Keratinocyte (primary cell): ENCODE results near the gene POLD2. TPM values are rescaled to one million over a fixed set of nuclear protein-coding genes. Genes with fewer than 3 reads are reported as not detected.

Experiments
- DNase-seq: peaks from one replicate; pipeline ENCODE4 v3.0.0-alpha.2; 2011; ENCODE audit warnings: low read depth, missing footprints, low spot score
- FAIRE-seq: peaks from 2 replicates; lab custom pipeline; 2011; peaks lifted over from hg19 to GRCh38; lab: Jason Lieb, UNC
- H2AFZ ChIP-seq: 2 replicates; pipeline ENCODE4 v1.6.0; 2012; ENCODE audit warnings: low read length, control low read depth, inconsistent platforms; ENCODE audit not compliant: control insufficient read depth
- H3K27ac ChIP-seq: 2 replicates; pipeline ENCODE4 v1.5.1; 2011; ENCODE audit warnings: low read length; ENCODE audit not compliant: control insufficient read depth, insufficient read depth
- H3K27me3 ChIP-seq: 3 replicates; pipeline ENCODE4 v1.6.0; 2011; ENCODE audit warnings: low read length; ENCODE audit not compliant: control insufficient read depth, insufficient read depth; ENCODE audit errors: extremely low read depth
- H3K36me3 ChIP-seq, 2 experiments: 2 replicates in 1 of 2; 3 replicates in 1 of 2; pipeline ENCODE4 v1.5.1; 2011; ENCODE audit warnings: low read length in 2 of 2, mild to moderate bottlenecking in 1 of 2; ENCODE audit not compliant: control insufficient read depth in 2 of 2, insufficient read depth in 2 of 2; ENCODE audit errors: extremely low read depth in 1 of 2
- H3K4me1 ChIP-seq: 3 replicates; pipeline ENCODE4 v1.5.1; 2011; ENCODE audit warnings: low read length; ENCODE audit not compliant: control insufficient read depth, insufficient read depth; ENCODE audit errors: extremely low read depth
- H3K4me2 ChIP-seq: 3 replicates; pipeline ENCODE4 v1.6.0; 2011; ENCODE audit warnings: low read depth, low read length; ENCODE audit not compliant: control insufficient read depth, insufficient read depth; ENCODE audit errors: extremely low read depth
- H3K4me3 ChIP-seq, 3 experiments: fragments of 200-600 bp in 1 of 3; sonication (generic) in 1 of 3; 2 replicates in 2 of 3; 3 replicates in 1 of 3; pipeline ENCODE4 v1.5.1; 2011 to 2016; ENCODE audit warnings: low read length in 3 of 3, mild to moderate bottlenecking in 3 of 3, control low read depth in 2 of 3, inconsistent platforms in 1 of 3, low read depth in 1 of 3, mixed read lengths in 1 of 3, mixed run types in 1 of 3, moderate library complexity in 1 of 3; ENCODE audit not compliant: control insufficient read depth in 2 of 3, insufficient read depth in 2 of 3; ENCODE audit errors: extremely low read depth in 1 of 3
- H3K79me2 ChIP-seq: 2 replicates; pipeline ENCODE4 v1.6.0; 2012; ENCODE audit warnings: low read length; ENCODE audit not compliant: control insufficient read depth, insufficient read depth
- H3K9ac ChIP-seq: 3 replicates; pipeline ENCODE4 v1.6.0; 2011; ENCODE audit warnings: low read length; ENCODE audit not compliant: control insufficient read depth, insufficient read depth; ENCODE audit errors: extremely low read depth
- H3K9me1 ChIP-seq: 3 replicates; pipeline ENCODE4 v1.6.0; 2011; ENCODE audit warnings: low read length; ENCODE audit not compliant: control insufficient read depth, insufficient read depth; ENCODE audit errors: extremely low read depth
- H3K9me3 ChIP-seq: 2 replicates; pipeline ENCODE4 v1.5.1; 2012; ENCODE audit warnings: low read depth, low read length; ENCODE audit not compliant: control insufficient read depth
- H4K20me1 ChIP-seq: 3 replicates; pipeline ENCODE4 v1.6.0; 2011; ENCODE audit warnings: low read length; ENCODE audit not compliant: control insufficient read depth, insufficient read depth; ENCODE audit errors: extremely low read depth
- EZH2 ChIP-seq: IDR thresholded peaks from one replicate; pipeline ENCODE4 v1.6.1; 2012; ENCODE audit warnings: inconsistent platforms, mild to moderate bottlenecking, low read length, moderate library complexity
- dilution Hi-C: fragments of 300-500 bp; cut with MboI; formaldehyde crosslinking; loops from one replicate; pipeline ENCODE4 v1.7.0; 2020; ENCODE audit warnings: low sequenced_read_pairs; ENCODE audit not compliant: extremely low pct_ligation_motif_present
- polyA plus RNA-seq, 5 experiments: library from polyadenylated mRNA; depleted of rRNA in 3 of 5; stranded (reverse) in 3 of 5; stranded (forward) in 1 of 5; unstranded in 1 of 5; fragments of >200 nt; gene quantifications; 1 replicate in 1 of 5; 2 replicates in 3 of 5; 3 replicates in 1 of 5; pipeline versions ENCODE4 v1.2.1 to v1.2.3, GENCODE V29; 2011 to 2012; ENCODE audit warnings: missing spikeins in 2 of 5, low read depth in 1 of 5, low replicate concordance in 1 of 5
- TF ChIP-seq, protein P1 (sequence below), 3 experiments: IDR thresholded peaks in 1 of 3; conservative IDR thresholded peaks in 1 of 3; optimal IDR thresholded peaks in 1 of 3; 2 replicates in 2 of 3; 3 replicates in 1 of 3; pipeline versions ENCODE3 to v1.5.1; 2011; ENCODE audit warnings: low read length in 3 of 3, mild to moderate bottlenecking in 3 of 3, moderate library complexity in 2 of 3, control low read depth in 1 of 3, inconsistent platforms in 1 of 3; ENCODE audit not compliant: insufficient read depth in 2 of 3; ENCODE audit errors: extremely low read depth in 1 of 3

The POLD2 gene
- polyA plus RNA-seq, 1 donor (not counting 4 experiments of a cell fraction or from before 2014, with no cell fraction given) = 158 TPM

- Histone ChIP-seq H3K27ac (no peak overlapping the region), H3K9me1 (no peaks in the 10 kb centered on the region), H3K9ac (no peak overlapping the region), H3K4me3 (no peak overlapping the region), H3K4me1 (no peaks in the 10 kb centered on the region), H2AFZ (no peak overlapping the region), H4K20me1 (no peaks in the 10 kb centered on the region), H3K79me2 (peaks cover 14% of the 10 kb centered on the region), H3K36me3 (peaks cover 19 to 46% of the 10 kb centered on the region in 2 experiments), H3K27me3 (no peaks in the 10 kb centered on the region), H3K9me3 (no peaks in the 10 kb centered on the region), H3K4me2 (no peak overlapping the region)
- no peak for TF ChIP-seq EZH2
- TF ChIP-seq, protein P1, sequence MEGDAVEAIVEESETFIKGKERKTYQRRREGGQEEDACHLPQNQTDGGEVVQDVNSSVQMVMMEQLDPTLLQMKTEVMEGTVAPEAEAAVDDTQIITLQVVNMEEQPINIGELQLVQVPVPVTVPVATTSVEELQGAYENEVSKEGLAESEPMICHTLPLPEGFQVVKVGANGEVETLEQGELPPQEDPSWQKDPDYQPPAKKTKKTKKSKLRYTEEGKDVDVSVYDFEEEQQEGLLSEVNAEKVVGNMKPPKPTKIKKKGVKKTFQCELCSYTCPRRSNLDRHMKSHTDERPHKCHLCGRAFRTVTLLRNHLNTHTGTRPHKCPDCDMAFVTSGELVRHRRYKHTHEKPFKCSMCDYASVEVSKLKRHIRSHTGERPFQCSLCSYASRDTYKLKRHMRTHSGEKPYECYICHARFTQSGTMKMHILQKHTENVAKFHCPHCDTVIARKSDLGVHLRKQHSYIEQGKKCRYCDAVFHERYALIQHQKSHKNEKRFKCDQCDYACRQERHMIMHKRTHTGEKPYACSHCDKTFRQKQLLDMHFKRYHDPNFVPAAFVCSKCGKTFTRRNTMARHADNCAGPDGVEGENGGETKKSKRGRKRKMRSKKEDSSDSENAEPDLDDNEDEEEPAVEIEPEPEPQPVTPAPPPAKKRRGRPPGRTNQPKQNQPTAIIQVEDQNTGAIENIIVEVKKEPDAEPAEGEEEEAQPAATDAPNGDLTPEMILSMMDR (optimal IDR thresholded peaks at IDR 0.05 in 1 of 3, IDR thresholded peaks at IDR 0.05 in 1 of 3, conservative IDR thresholded peaks at IDR 0.05 in 1 of 3; ENCODE audit: extremely low read depth in 1 of 3, insufficient read depth in 2 of 3, low read length in 3 of 3) = no peak
- no peak for DNase-seq
- FAIRE-seq = no peak
- dilution Hi-C loops = no loop called here
Observed at GRCh38 chr7:44116087-44116788, 7.1 kb downstream of the POLD2 start.

- dilution Hi-C loops = no loop called here
- H3K27me3 ChIP-seq = no peaks in the 10 kb centered on the region
- TF ChIP-seq, protein P1 (optimal IDR thresholded peaks at IDR 0.05 in 1 of 3, IDR thresholded peaks at IDR 0.05 in 1 of 3, conservative IDR thresholded peaks at IDR 0.05 in 1 of 3; ENCODE audit: extremely low read depth in 1 of 3, insufficient read depth in 2 of 3, low read length in 3 of 3) = no peak
- TF ChIP-seq EZH2 = no peak
- H3K79me2 ChIP-seq = peaks cover 5% of the 10 kb centered on the region
- H3K9me3 ChIP-seq = no peaks in the 10 kb centered on the region
- H3K4me3 ChIP-seq = no peak overlapping the region
- FAIRE-seq = no peak
- H3K27ac ChIP-seq = no peak overlapping the region
- peaks cover 15 to 33% of the 10 kb centered on the region in 2 experiments for H3K36me3 ChIP-seq
- no peak overlapping the region for H3K4me2 ChIP-seq
- H2AFZ ChIP-seq = no peak overlapping the region
- no peak for DNase-seq
- H3K9me1 ChIP-seq = no peaks in the 10 kb centered on the region
- no peak overlapping the region for H3K9ac ChIP-seq
- no peaks in the 10 kb centered on the region for H3K4me1 ChIP-seq
- H4K20me1 ChIP-seq = no peaks in the 10 kb centered on the region
Observed at GRCh38 chr7:44114586-44115310, 8.6 kb downstream of the POLD2 start.
